ENCODE results near the gene PVALEF. TPM values are rescaled to one million over a fixed set of nuclear protein-coding genes. Genes with fewer than 3 reads are reported as not detected.

Gene PVALEF
- total RNA-seq, 4 donors from 2014 or later: not detected

DNA sequence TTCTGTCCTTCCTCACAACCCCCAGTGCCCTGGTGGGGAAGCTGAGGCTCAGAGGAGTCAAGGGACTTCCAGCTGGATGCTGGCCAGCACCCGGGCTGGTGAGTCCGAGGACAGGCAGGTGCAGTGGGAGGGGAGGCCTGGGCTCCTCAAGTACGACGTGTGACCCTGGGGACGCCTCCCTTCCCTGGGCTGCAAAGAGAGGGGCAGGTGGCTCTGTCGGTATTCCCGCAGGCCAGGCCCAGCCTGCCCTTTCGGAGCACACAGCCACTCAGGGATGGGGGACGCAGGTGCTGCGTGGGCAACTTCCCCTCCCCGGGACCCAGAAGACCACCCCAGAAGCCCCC, 33.1 kb upstream of the PVALEF start:
- H3K27ac ChIP-seq: no peak overlapping the region

DNA sequence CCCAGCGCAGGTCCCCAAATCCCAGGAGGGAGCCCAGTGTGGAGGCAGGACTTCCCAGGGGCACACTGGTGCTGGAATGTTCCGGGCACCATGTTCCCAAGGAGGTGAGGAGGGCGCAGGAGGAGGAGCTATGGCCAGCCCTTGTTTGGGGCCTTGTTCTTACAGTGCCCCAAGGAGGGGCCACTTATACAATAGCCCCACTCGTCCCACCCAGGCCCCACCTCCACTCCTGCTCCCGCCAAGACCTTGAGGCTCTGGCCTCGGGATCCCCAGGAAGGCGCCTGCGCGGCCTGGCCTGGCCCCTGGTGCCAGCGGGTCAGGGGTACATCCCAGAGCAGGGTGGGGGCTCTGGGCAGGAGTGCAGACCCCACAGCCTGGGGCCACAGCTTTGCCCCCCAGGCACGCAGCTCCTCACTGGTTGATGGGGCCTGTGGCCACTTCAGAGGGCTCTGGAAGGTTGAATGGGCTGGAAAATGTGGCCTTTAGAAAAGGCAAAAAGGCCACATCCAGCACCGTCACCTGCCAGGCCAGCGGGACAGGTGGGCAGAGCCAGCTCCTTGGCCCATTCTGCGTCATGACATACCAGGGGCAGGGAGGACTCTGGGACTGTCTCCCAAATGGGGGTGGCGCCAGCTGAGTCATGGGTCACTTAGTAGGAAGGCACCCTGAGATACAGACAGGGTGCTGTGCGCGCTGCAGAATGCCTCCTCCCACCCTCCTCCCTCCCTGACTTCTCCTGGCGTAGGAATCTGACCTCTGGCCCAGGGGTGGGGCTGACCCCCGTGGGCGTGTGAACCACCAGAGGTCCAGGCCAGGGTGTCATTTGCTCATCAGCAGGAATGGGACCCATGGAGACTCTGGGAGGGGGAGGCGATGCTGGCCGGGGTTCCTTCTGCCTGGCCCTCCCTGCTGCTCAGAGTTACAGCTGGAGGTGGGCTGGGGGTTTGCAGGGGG, 32.3 kb upstream of the PVALEF start:
- TF ChIP-seq, protein P1, sequence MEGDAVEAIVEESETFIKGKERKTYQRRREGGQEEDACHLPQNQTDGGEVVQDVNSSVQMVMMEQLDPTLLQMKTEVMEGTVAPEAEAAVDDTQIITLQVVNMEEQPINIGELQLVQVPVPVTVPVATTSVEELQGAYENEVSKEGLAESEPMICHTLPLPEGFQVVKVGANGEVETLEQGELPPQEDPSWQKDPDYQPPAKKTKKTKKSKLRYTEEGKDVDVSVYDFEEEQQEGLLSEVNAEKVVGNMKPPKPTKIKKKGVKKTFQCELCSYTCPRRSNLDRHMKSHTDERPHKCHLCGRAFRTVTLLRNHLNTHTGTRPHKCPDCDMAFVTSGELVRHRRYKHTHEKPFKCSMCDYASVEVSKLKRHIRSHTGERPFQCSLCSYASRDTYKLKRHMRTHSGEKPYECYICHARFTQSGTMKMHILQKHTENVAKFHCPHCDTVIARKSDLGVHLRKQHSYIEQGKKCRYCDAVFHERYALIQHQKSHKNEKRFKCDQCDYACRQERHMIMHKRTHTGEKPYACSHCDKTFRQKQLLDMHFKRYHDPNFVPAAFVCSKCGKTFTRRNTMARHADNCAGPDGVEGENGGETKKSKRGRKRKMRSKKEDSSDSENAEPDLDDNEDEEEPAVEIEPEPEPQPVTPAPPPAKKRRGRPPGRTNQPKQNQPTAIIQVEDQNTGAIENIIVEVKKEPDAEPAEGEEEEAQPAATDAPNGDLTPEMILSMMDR (IDR thresholded peaks at IDR 0.05): no peak
- TF ChIP-seq POLR2A (IDR thresholded peaks at IDR 0.05): no peak
- no peaks in the 10 kb centered on the region for H3K4me1 ChIP-seq
- no peaks in the 10 kb centered on the region for H3K9me3 ChIP-seq
- H3K27me3 ChIP-seq: no peaks in the 10 kb centered on the region
- H3K36me3 ChIP-seq: no peaks in the 10 kb centered on the region
- no peak overlapping the region for H3K4me3 ChIP-seq
- no peak overlapping the region for H3K27ac ChIP-seq
- no peak for DNase-seq
- intact Hi-C loops (cut with DNase I; ENCODE audit: low total_unique reads): no loop called here

More for the DNA sequence above, 33.1 kb upstream of the PVALEF start:
- intact Hi-C loops (cut with DNase I; ENCODE audit: low total_unique reads): no loop called here
- Histone ChIP-seq H3K27me3 (no peaks in the 10 kb centered on the region), H3K9me3 (no peaks in the 10 kb centered on the region), H3K4me1 (no peaks in the 10 kb centered on the region), H3K4me3 (no peak overlapping the region), H3K36me3 (no peaks in the 10 kb centered on the region)
- TF ChIP-seq POLR2A (IDR thresholded peaks at IDR 0.05): no peak
- TF ChIP-seq, protein P1 (IDR thresholded peaks at IDR 0.05): no peak
- DNase-seq: no peak

GRCh38 chr17:81134064-81134781, 31.1 kb upstream of the PVALEF start:
- intact Hi-C loops (cut with DNase I; ENCODE audit: low total_unique reads): no loop called here
- Histone ChIP-seq H3K4me3 (no peak overlapping the region), H3K27me3 (no peaks in the 10 kb centered on the region), H3K4me1 (no peaks in the 10 kb centered on the region), H3K27ac (no peak overlapping the region), H3K9me3 (no peaks in the 10 kb centered on the region), H3K36me3 (no peaks in the 10 kb centered on the region)
- no peak for DNase-seq
- TF ChIP-seq POLR2A (IDR thresholded peaks at IDR 0.05): no peak
- TF ChIP-seq, protein P1 (IDR thresholded peaks at IDR 0.05): no peak

DNA sequence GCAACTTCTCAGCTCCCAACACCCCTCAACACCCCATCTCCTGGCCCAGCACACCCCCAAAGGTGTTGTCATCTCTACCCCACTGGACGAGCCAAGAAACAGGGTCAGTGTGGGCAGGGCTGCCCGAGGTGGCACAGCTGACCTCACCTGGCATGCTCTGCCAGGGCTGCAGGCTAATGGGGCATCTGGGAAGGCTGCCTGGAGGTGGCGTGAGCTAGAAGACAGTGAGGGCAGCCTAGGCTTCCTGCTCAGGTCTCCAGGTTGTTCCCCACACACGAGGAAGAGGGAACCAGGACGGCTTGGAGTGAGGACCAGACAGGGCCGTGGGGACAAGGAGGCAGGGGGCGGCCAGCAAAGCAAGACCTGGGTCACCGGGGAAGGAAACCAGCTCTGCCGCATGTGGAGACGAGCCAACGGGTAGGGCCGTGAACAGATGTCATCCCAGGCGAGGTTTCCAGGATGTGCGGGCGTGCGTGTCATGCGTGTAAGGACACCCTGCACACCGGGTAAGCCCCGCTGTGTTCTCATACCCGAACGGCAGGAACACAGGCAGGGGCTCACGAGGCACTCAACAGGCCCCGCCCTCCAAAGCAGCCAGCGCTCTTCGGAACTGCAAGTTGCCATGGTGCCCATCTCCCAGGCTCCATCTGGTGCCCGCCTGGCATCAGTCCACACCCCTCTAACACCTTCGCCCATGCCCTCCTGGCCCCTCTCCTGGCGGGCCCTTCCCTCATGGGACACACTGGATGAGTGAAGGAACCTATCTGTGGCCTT, 29.6 kb upstream of the PVALEF start:
- Histone ChIP-seq H3K27me3 (no peaks in the 10 kb centered on the region), H3K4me3 (no peak overlapping the region), H3K9me3 (no peaks in the 10 kb centered on the region), H3K27ac (no peak overlapping the region), H3K36me3 (no peaks in the 10 kb centered on the region), H3K4me1 (no peaks in the 10 kb centered on the region)
- TF ChIP-seq, protein P1 (IDR thresholded peaks at IDR 0.05): no peak
- intact Hi-C loops (cut with DNase I; ENCODE audit: low total_unique reads): no loop called here
- DNase-seq: no peak

All from uterus (tissue), 4 donors.